Transverse colon (tissue), 3 donors: ENCODE results near the gene NPIPB6.
"Not testable (repeated sequence)": the region's sequence is repeated elsewhere in the genome, so short reads cannot be mapped to it uniquely, and the experiment has no call there.

Experiments
- EP300 ChIP-seq: sonication (generic); formaldehyde crosslinking; IDR thresholded peaks from one replicate; pipeline ENCODE4 v1.6.1; 2017; ENCODE audit warnings: antibody characterized with exemption, low read depth
- POLR2A ChIP-seq: fragments of 450-650 bp; IDR thresholded peaks from one replicate; pipeline ENCODE4 v1.6.1; 2016; ENCODE audit warnings: antibody characterized with exemption, mild to moderate bottlenecking, moderate library complexity
- TF ChIP-seq, protein P1 (sequence below), 5 experiments: fragments of 200-600 bp in 3 of 5; fragments of 450-650 bp in 2 of 5; sonication (generic) in 3 of 5; IDR thresholded peaks; 1 replicate in 2 of 5; 2 replicates in 3 of 5; pipeline ENCODE4 v1.5.1; 2016 to 2017; ENCODE audit warnings: antibody characterized with exemption in 5 of 5, inconsistent platforms in 3 of 5, mild to moderate bottlenecking in 2 of 5, moderate library complexity in 1 of 5

DNA sequence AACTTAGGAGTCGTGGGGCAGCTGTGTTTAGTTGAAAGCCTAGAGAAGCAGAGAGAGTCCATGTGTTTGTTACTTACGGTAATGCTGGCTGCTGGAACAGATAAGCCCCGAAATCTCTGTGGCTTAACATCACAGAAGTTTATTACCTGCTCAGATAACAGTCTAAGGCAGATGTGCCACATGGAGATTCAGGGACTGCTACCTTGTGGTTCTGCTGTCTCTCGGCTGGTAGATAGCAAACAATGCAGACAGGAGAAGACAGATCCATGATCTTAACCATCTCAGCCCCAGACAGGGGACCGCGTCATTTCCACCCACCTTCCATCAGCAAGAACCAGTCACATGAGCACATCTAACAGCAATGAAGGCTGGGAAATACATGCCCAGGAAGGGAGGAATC, 30.7 kb downstream of the NPIPB6 start:
- TF ChIP-seq, protein P1, sequence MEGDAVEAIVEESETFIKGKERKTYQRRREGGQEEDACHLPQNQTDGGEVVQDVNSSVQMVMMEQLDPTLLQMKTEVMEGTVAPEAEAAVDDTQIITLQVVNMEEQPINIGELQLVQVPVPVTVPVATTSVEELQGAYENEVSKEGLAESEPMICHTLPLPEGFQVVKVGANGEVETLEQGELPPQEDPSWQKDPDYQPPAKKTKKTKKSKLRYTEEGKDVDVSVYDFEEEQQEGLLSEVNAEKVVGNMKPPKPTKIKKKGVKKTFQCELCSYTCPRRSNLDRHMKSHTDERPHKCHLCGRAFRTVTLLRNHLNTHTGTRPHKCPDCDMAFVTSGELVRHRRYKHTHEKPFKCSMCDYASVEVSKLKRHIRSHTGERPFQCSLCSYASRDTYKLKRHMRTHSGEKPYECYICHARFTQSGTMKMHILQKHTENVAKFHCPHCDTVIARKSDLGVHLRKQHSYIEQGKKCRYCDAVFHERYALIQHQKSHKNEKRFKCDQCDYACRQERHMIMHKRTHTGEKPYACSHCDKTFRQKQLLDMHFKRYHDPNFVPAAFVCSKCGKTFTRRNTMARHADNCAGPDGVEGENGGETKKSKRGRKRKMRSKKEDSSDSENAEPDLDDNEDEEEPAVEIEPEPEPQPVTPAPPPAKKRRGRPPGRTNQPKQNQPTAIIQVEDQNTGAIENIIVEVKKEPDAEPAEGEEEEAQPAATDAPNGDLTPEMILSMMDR (IDR thresholded peaks at IDR 0.05) = not testable (repeated sequence)
- not testable (repeated sequence) for TF ChIP-seq EP300, POLR2A
